T-helper 2 cell treated with Interferon-gamma antibody and Interleukin-4, amounts not matched to agents 100 ng/mL and 5 ng/mL, for 36 hours (primary cell): Measurements from ENCODE around the gene LAMTOR2. TPM values are rescaled to one million over a fixed set of nuclear protein-coding genes. Genes with fewer than 3 reads are reported as not detected.

ENCODE experiments used
- intact Hi-C: fragments of 100-400 bp; cut with micrococcal nuclease; formaldehyde crosslinking; loops from one replicate; pipeline ENCODE4 v1.15.1; 2023
- total RNA-seq: library from RNA; stranded (reverse); gene quantifications from 2 replicates; pipeline ENCODE4 v1.2.3, GENCODE V29; 2022

Gene LAMTOR2
- total RNA-seq, 1 donor from 2014 or later, result 71.6 TPM

DNA sequence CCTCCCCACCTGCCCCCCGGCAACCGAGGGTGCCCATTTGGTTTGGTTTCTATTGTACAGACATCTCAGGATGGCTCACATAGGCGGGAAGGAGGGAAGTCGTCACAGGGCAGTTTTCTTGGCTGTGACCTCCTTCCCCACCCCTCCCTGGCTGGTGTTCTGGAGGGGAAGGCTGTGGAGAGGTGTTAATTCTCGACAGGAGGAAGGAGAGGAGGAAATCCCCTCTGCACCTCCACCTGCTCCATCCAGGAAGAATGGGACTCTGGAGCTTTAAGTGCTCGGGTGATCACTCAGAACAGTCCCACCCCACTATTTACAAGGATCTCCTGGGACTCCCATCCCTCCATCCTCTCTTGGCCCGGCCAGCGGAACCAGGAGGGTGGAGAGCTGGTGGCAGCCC is 20.1 kb downstream of the LAMTOR2 start:
- intact Hi-C loops, result no loop called here

DNA sequence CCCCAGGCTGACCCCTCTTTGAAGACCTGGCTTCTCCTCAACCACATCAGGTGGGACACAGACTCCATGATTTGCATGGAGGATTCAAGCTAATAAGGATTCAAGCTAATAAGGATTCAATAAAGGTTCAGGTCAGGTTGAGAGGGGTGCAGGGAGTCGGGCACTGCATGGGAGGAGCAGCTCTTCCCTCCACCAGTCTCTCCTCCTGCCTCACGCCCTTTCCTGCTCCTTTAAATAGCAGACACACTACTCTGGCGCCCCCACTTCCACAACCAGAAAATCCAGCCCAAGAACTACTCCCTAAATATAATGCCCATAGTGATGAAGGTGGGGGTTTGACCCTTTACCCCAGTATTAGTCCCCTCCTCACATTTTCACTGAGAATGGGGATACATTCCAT is 20.6 kb downstream of the LAMTOR2 start:
- intact Hi-C loops, result no loop called here

DNA sequence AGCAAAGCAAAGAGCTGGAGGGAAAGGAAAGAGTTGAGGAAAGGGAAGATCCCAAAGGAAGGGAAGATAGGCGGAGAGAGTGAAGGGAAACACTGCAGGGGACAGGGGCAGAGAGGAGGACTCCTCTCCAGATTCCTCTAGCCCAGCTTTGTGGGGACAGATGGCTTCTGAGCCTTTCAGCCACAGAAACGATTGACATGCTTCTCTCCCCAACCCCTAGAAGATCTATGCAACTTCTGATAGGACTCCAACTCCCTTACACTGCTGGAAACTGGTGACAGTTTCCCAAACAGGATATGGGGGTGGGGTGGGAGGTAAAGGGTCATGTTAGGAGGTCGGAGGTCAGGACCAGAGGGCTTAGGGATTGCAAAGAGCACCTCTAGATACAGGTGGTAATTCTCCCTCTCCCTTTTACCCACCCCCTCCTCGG is 21.2 kb downstream of the LAMTOR2 start:
- intact Hi-C loops, result no loop called here

DNA sequence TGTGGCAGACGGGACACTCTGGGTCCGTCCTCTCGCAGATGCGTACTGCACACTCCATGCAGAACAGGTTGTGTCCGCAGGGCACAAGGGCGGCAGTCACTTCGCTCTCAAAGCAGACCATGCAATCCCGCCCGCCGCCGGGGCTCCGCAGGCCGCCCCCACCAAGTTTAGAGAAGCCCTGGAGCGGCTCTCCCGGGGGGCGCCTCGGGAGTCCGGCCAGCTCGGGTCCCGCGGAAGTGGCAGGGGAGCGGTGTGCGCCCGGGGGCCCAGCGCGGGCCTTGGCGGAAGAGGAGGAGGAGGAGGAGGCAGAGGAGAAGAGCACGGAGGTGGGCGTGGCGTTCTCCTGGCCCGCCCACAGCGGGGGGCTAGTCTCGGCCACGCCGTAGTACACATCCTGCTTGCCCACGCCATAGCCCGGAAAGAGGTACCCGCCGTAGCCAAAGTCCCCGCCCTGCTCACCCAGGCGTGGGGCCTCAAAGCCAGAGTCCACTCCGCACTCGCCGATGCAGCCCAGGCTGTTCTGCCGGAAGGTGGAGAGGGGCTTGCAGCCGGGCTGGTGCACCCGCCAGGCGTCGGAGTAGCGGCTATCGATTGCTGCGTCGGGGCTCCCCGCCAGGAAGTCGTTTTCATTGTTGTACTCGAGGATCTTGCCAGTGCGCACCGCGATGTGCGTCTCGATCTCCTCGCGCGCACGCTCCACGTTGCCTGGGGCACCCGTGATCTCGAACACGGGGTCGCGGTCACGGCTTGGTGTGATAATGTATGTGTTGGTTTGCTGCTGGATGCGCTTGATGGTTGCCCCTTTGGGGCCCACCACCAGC is 22.2 kb downstream of the LAMTOR2 start:
- intact Hi-C loops, result no loop called here

DNA sequence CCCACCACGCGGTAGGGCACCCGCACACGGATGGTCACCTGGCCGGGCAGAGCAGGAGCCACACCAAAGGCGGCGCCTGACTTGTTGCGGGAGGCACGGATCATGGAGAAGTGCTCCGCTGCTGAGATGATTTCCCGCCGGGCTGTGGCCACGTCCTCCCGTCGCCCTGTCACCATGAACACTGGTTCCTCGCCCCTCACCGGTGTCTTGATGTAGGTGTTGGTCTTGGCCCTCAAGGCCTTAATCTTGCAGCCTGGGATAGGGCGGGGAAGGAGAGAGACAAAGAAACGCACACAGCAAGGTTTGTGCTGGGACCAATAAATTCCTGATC is 22.8 kb downstream of the LAMTOR2 start:
- intact Hi-C loops, result no loop called here

DNA sequence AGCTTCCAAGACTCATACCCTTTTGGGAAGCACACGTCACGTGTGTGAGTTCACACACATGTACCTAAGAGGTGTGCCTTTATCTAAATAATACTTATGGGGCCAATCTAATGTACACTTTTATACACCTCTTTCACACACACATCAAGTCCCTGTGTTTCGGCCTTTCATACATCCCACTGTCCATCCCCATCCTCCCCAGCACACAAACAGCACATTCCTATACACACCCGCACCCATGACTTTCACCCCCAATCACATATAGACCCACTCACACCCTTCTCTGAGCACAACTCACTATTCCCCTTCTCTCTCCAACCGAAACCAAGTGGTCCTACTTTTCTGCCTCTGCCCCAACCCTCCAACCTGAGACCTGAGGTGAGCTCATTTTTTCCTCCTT is 24.1 kb downstream of the LAMTOR2 start:
- intact Hi-C loops, result no loop called here

DNA sequence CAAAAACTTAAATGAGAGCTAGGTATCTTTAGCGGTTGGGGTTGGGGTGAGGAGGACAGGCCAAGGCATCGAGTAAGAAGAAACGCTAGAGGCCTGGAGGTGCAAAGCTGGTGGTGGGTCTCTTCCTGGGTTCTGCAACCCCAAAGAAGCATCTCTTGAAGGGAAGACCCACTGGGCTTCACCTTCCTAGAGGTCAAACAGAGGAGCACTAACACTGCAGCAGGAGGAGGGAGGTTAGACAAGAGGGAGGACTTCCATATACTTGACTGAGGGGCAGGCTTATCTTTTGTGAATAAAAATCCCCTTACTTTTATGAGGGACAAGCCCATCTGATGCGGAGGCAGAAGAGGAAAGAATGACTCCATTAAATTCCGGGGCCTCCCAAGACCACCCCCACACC is 25.2 kb downstream of the LAMTOR2 start:
- intact Hi-C loops, result no loop called here

DNA sequence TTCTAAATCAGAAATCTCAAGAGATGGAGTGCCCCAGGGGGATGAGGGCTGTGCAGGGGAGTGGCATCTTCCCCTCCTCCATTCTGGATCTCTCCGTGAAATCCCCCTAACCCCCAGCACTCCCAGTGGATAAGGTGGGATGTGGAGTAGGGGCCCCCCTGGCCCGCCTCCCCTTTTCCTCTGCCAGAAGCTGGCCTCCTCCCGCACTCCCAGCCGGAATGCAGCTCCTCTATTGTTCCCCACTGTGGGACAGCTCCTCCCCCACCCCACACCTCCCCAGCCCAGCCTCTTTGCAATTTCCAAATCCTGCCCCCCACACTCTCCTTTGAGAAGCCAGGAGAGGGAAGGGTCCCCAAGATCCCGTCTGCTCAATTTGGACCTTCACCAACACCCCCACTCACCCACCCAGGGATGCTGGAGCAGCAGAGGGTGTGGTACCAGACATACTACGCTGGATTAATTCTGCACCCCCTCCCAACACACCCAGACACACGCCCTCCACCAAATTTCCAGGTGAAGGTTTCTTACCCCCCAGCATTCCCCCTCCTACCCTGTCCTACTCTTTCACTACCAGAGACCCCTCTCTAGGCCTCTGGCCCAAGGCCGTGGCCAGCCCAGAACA is 25.8 kb downstream of the LAMTOR2 start:
- intact Hi-C loops, result no loop called here

DNA sequence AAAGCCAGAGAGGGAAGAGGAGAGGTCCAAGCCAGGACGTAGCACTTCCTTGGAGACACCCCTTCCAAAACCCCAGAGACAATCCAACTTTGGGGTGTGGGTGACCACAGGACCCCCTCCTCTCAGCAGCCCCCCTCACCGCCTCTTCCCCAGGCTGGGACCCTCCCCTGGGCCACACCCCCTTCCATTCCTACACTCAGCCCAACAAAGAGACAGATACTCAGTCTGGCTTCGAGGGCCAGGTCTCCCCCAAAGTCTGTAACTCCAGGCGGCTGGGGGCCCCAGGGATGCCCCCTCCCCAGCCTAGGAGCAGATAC is 26.2 kb downstream of the LAMTOR2 start:
- intact Hi-C loops, result no loop called here

DNA sequence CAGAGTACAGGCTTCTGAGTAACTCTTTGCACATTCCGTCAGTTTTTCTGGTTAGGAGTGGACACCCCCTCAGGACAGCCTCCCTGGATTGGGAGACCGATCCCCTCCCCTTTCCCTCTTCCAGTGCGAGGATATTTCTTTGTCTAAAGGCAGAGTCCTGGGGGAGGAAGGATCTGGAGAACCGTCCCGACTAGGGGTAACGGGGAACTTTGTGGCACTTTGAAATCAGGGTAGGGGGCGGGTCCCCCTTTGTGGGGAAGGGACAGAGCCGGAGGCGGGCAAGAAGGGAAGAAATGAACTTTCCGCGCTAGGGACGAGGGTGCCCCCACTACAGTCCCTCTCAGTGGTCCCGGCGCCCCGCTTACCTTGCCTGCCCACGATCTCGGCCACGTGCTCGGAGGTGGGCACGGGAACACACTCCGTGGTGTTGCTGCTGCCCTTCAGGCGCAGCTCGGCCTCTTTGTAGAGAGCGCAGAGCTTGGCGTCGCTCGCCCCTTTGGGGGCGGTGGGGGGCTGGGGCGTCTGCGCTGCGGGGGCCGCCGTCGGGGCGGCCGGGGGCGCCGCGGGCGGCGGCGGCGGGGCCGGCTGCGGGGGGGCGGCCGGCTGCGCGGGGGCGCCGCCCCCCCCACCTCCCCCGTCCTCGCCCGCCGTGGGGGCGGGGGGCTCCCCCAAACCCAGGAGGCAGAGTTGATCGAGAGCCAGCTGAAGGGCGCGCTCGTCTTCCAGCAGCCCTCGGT is 26.8 kb downstream of the LAMTOR2 start:
- intact Hi-C loops, result no loop called here

DNA sequence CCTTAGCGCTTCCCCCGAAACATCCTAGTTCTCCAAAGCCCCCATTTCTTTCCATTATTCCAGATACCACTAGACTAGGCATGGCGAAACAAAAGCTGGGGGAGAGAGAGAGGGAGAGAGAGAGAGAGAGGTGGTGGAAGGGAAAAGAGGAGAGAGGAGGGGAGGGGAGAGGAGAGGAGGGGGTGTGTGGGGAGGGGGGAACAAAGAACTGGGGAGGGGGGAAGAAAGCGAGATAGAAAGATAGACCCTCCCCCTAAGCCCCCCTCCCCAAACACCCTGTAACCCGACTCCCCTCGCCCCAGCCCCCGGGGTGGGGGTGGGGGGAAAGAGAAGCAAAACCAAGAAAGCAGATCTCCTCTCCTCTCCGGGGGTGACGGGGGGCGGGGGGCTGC is 27.3 kb downstream of the LAMTOR2 start:
- intact Hi-C loops, result no loop called here

DNA sequence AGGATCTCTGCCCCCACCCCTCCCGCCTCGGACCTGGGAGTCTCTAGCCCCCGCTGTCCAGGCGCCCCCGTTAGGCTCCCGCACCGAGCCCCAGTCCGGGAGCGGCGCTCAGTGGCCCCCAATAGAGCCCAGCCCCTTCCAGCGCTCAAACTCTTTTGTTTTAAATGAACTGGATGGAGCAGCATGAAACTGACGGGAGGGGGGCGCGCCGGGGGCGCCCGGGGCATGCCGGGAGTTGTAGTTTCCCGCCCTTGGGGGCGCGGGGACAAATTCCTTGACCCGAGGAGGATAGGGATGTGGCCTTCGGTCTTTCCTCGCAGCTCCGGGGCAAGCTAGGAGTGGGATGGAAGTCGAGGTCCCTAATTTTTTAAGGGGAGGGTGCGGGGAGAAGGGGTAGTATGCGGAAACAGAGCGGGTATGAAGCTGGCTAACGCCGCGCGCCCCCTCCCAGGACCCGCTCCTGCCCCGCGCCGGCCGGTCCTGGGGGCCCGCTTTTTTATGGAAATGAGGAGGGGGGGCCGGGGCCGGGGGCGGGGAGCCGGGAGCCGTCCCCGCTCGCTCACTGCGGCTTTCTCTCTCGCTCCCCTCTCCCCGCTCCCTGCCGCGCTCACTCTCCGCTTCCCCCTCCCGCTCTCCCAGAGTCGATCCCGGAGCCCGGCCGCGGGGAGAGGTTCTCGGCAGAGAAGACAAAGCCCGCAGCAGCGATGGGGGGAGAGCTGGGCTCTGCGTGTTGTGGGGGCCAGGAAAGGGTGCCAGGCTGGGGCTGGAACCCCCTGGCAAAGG is 27.9 kb downstream of the LAMTOR2 start, which contains the start of gene MEX3A:
Gene MEX3A (minus strand): TSS at position 157 of the 783 bp plus-strand sequence. CDS start 467 bp downstream, outside the sequence.
- intact Hi-C loops, result no loop called here

DNA sequence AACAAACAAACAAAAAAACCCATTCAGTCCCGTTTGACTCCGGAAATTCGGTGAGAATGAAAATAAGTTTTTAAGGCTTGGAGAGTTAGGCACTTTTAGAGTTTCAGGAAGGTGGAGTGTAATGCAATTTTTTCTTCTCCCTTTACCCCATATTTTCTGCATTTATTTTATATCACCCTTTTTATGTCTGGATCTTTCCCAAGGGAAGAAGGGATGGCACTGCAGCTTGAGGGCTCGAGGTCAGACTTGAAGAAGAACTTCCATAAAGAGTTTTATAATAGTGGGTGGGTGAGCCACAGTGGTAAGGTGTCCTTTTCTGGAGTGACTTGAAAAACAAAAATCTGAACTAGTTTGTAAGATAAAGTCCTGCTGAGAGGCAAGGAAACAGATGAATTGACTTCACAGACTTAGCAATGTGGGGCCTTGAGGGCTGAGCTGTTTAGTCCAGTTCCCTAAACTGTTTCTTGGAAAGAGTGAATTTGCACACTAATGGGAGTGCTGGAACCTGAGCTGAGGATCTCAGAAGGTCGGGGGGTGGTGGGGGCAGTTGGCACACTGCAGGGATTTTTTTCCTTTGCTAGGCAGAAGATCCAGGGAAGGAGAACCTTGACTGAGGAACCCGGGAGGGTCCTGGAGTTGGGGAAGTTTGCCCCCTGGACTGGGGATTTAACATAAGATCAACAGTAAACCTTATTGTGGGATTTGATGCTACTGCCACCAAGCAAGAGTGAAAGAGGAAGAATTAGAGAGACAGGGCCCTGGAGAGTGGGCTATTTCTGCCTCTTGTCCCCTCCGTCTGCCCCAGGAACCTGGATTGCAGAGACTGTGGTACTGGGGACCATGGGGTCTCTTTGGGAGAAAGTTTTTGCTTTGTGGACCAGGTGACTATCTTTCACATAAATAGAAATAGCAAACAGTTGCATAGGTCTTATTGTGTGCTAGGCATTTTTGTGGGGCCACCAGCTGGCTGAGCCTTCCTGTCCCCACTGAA is 29.5 kb downstream of the LAMTOR2 start:
- intact Hi-C loops, result no loop called here

DNA sequence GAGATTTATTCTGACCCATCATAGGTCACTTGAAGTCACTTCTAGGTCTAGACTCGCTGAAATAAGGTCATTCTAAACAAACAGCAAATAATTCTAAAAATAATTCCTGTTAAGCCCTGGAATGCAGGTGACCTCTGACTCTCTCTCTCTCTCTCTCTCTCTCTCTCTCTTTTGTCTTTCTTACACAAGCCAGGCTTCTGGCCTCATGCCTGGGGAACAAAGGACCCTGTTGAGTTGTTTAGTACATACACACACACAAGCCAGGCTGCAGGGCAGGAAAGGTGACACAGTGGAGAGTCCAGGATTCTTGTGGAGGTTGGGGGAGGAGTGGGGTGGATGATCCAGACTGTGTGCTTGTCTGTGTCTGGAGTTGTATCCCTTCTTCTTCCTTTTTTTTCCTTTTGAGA is 31.7 kb downstream of the LAMTOR2 start:
- intact Hi-C loops, result no loop called here

DNA sequence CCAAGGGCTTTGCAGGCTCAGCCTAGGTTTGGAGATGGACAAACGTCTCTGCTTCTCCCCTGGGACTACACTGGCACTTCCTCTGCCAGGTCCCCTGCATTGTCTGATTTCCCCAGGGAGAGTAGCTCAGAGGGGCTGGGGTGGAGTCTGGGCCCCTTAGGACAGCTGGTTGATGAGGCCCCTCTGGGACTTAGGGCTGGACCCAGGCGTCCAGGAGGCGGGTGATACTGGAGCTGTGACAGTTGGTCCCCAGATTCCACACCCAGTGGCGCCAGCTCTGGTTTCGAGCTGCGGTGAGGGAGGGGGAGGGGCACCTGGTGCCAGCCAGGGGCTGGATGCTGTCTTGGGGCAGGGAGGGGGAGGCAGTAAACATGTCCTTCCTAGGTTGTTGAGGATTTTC is 35.1 kb downstream of the LAMTOR2 start:
- intact Hi-C loops, result loop anchor here (1.0 kb wide), 2 partner anchors 41 to 136 kb away; no protein-coding TSS in a partner anchor

DNA sequence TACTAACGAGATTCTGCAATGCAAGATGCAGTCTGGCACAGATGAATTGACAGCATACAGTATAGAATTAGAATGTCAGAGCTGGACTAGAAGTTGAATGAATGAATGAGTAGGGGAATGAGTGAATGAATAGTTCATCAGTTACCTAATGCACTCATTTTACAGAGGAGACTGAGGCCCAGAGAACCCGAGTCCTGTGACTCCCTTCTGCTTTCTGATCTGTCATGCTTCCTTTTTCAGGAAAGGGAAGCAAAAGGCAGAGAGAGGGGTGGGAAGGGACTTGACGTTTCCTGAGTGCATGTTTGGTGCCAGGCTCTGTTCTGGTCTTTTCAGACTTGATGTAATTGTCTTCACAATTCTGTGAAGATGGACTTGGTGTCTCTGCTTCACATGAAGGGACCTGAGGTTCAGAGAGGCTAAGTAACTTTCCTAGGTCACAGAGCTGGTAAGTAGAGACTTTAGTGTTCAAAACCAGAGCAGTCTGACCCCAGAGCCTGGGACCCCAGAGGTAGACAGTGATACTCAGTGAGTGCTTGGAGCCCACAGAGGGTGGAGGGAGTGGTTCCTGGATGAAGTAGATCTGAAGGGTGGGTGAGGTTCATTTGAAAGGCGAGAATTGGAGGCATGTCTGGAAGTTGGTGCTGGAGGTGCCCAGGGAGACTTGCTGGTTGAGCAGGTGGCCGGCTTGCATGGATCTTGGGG is 35.7 kb downstream of the LAMTOR2 start:
- intact Hi-C loops, result loop anchor here (1.0 kb wide), 2 partner anchors 40 to 135 kb away; no protein-coding TSS in a partner anchor

DNA sequence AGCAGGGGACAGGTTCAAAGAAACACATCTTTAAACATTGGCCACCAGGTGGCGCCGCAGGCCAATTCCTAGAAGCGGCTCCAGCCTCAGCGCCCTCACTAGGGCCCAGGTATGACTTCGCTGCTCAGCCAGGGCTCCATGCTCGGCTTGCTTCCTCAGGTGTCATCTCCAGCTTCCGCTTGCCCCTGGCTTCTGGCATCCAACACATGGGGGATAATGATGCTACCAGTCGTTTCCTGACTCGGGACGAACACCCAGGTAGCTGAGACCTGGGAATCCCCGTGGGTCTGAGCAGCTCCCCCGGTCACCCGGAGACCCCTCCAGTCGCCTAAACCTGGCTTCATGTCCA is 36.2 kb downstream of the LAMTOR2 start:
- intact Hi-C loops, result loop anchor here (1.0 kb wide), 2 partner anchors 39 to 134 kb away; no protein-coding TSS in a partner anchor

DNA sequence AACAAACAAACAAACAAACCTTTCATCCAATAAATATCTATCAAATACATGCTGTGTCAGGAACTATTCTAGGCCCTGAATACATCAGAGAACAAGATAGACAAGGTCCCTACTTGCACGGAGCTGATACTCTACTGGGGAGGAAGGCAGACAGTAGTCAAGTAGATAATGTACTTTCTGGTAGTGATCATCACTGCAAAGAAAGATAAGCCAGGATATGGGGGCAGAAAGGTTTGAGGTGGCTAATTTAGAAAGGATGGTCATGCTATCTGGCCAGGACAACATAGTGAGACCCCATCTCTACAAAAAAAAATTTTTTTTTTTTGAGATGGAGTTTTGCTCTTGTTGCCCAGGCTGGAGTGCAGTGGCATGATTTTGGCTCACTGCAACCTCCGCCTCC is 37.0 kb downstream of the LAMTOR2 start:
- intact Hi-C loops, result no loop called here

DNA sequence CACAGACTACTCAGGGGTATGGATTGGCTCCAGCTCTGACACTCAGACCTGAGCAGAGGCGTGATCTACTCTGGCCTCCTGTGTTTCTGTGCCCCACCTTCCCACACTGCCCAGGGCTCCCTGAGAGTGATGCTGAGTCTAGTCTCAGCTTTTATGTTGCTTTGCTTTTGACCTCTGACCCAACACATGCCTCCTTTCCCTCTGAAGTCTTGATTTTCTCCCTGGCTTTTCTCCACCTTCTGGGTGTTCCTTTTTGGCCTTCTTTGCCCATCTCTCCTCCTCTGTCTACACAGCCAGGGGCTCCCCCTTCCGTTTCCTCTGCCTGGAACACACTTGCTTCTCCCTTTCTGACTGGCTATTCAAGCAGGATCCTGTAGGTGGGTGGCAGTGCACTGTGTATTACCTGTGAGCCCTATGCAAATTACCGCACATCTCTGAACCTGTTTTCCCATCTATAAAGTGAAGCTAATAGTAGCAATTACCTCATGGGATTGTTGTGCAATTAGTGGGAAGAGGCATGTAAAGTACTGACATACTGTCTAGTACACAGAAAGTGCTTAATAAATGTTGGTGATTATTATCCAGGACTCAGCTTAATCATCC is 41.4 kb downstream of the LAMTOR2 start:
- intact Hi-C loops, result loop anchor here (1.0 kb wide), 1 partner anchor 34 kb away; no protein-coding TSS in a partner anchor
